ENCODE measurements around the gene NDUFS4.

DNA sequence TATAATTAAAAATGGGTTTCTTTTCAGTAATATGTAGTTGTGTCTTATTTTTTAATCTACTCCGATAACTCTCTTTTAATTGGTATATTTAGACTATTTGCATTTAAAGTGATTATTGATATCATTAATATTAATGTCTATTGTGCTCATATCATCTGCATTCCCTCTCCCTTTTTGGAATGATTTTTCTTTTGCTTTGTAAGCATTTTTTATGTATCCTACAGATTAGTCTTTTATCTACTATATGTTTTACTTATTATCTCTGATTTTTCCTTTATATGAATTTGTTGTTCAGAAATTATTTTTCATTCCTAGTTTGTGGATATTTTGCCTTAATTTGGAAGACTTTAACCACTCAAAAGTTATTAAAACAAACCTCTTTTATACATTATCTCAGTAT lies 34.0 kb downstream of the NDUFS4 start:
- TF ChIP-seq, protein P1, sequence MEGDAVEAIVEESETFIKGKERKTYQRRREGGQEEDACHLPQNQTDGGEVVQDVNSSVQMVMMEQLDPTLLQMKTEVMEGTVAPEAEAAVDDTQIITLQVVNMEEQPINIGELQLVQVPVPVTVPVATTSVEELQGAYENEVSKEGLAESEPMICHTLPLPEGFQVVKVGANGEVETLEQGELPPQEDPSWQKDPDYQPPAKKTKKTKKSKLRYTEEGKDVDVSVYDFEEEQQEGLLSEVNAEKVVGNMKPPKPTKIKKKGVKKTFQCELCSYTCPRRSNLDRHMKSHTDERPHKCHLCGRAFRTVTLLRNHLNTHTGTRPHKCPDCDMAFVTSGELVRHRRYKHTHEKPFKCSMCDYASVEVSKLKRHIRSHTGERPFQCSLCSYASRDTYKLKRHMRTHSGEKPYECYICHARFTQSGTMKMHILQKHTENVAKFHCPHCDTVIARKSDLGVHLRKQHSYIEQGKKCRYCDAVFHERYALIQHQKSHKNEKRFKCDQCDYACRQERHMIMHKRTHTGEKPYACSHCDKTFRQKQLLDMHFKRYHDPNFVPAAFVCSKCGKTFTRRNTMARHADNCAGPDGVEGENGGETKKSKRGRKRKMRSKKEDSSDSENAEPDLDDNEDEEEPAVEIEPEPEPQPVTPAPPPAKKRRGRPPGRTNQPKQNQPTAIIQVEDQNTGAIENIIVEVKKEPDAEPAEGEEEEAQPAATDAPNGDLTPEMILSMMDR (IDR thresholded peaks at IDR 0.05; ENCODE audit: insufficient read depth, low read length): no peak
- TF ChIP-seq POLR2AphosphoS5 (IDR thresholded peaks at IDR 0.05; ENCODE audit: low read depth): no peak
- TF ChIP-seq, protein P2, sequence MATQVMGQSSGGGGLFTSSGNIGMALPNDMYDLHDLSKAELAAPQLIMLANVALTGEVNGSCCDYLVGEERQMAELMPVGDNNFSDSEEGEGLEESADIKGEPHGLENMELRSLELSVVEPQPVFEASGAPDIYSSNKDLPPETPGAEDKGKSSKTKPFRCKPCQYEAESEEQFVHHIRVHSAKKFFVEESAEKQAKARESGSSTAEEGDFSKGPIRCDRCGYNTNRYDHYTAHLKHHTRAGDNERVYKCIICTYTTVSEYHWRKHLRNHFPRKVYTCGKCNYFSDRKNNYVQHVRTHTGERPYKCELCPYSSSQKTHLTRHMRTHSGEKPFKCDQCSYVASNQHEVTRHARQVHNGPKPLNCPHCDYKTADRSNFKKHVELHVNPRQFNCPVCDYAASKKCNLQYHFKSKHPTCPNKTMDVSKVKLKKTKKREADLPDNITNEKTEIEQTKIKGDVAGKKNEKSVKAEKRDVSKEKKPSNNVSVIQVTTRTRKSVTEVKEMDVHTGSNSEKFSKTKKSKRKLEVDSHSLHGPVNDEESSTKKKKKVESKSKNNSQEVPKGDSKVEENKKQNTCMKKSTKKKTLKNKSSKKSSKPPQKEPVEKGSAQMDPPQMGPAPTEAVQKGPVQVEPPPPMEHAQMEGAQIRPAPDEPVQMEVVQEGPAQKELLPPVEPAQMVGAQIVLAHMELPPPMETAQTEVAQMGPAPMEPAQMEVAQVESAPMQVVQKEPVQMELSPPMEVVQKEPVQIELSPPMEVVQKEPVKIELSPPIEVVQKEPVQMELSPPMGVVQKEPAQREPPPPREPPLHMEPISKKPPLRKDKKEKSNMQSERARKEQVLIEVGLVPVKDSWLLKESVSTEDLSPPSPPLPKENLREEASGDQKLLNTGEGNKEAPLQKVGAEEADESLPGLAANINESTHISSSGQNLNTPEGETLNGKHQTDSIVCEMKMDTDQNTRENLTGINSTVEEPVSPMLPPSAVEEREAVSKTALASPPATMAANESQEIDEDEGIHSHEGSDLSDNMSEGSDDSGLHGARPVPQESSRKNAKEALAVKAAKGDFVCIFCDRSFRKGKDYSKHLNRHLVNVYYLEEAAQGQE (IDR thresholded peaks at IDR 0.05; ENCODE audit: insufficient replicate concordance, low read depth): no peak
- no peak for TF ChIP-seq GABPA (IDR thresholded peaks at IDR 0.05; ENCODE audit: low read depth)

Measured in HL-60 (cell line).